Stimulated activated CD4-positive, alpha-beta T cell treated with anti-CD3 and anti-CD28 coated beads, TNF-alpha, amount 100 ng/mL, for 1 hour (primary cell): ENCODE results near the gene RNF19B.

ENCODE experiments used
- DNase-seq, 3 donors: peaks; one replicate each; pipeline ENCODE4 v3.0.0-alpha.2; 2020; ENCODE audit warnings: low read depth in 3 of 3, low spot score in 1 of 3

The RNF19B gene

GRCh38 chr1:32902535-32902920 lies 62.1 kb downstream of the RNF19B start:
- no peak for DNase-seq

GRCh38 chr1:32901823-32902534 lies 62.6 kb downstream of the RNF19B start:
- no peak for DNase-seq

- no peak for DNase-seq
Observed at GRCh38 chr1:32900956-32901822, 63.4 kb downstream of the RNF19B start, which contains the start of gene TMEM54. Gene TMEM54, minus strand, starts transcription at chr1:32901389. Its CDS starts 151 bp downstream, at chr1:32901238.

GRCh38 chr1:32900371-32900955 lies 64.1 kb downstream of the RNF19B start:
- DNase-seq, result no peak

GRCh38 chr1:32899586-32900296 lies 64.9 kb downstream of the RNF19B start:
- no peak for DNase-seq

- DNase-seq, result no peak
Observed at GRCh38 chr1:32898958-32899357, 65.7 kb downstream of the RNF19B start.

- no peak for DNase-seq
Observed at GRCh38 chr1:32898056-32898455, 66.6 kb downstream of the RNF19B start.

- DNase-seq, result no peak
Observed at GRCh38 chr1:32897082-32898049, 67.2 kb downstream of the RNF19B start.

- no peak for DNase-seq
Observed at GRCh38 chr1:32896451-32896850, 68.2 kb downstream of the RNF19B start.

- DNase-seq, result no peak
Observed at GRCh38 chr1:32895325-32896215, 69.0 kb downstream of the RNF19B start.

GRCh38 chr1:32894681-32895080 lies 69.9 kb downstream of the RNF19B start:
- no peak for DNase-seq

- DNase-seq, result no peak
Observed at GRCh38 chr1:32894019-32894600, 70.5 kb downstream of the RNF19B start.

- no peak for DNase-seq
Observed at GRCh38 chr1:32893198-32894018, 71.2 kb downstream of the RNF19B start.

GRCh38 chr1:32892368-32893197 lies 72.0 kb downstream of the RNF19B start:
- DNase-seq, result peak in 1 of 3 donors; percentile 35

GRCh38 chr1:32891630-32892029 lies 73.0 kb downstream of the RNF19B start:
- no peak for DNase-seq

- DNase-seq, result no peak
Observed at GRCh38 chr1:32891241-32891570, 73.4 kb downstream of the RNF19B start.
